Activated B cell treated with CpG ODN at 0.5 μM for 24 hours (primary cell): ENCODE results near the gene AP3S1. TPM values are rescaled to one million over a fixed set of nuclear protein-coding genes. Genes with fewer than 3 reads are reported as not detected.

Experiments used
- ATAC-seq: fragments of 200-7000 bp; cut with Tn5 transposase; one replicate; pipeline ENCODE4 v1.10.0; 2021; ENCODE audit warnings: low read depth, mild to moderate bottlenecking, moderate library complexity
- CTCF ChIA-PET: fragments of 350-600 bp; sonication (Branson Sonifier 250); formaldehyde crosslinking; loops from one replicate; lab custom pipeline; 2021; ENCODE audit warnings: antibody characterized with exemption; lab: Charles Lee
- POLR2A ChIA-PET: fragments of 350-600 bp; sonication (Branson Sonifier 250); formaldehyde crosslinking; loops from one replicate; lab custom pipeline; 2021; ENCODE audit warnings: antibody characterized with exemption; lab: Charles Lee
- DNase-seq: peaks from one replicate; pipeline ENCODE4 v3.0.0; 2022
- H3K27ac Mint-ChIP-seq: one replicate; pipeline ENCODE4 v1.8.0; 2020; ENCODE audit warnings: mixed read lengths
- H3K27me3 Mint-ChIP-seq: one replicate; pipeline ENCODE4 v1.8.0; 2021; ENCODE audit warnings: mixed read lengths
- H3K36me3 Mint-ChIP-seq: one replicate; pipeline ENCODE4 v1.8.0; 2021; ENCODE audit warnings: low read depth, mixed read lengths
- H3K4me1 Mint-ChIP-seq: one replicate; pipeline ENCODE4 v1.8.0; 2021; ENCODE audit warnings: mixed read lengths
- H3K4me3 Mint-ChIP-seq: one replicate; pipeline ENCODE4 v1.8.0; 2020; ENCODE audit warnings: mild to moderate bottlenecking, mixed read lengths
- H3K9me3 Mint-ChIP-seq: one replicate; pipeline ENCODE4 v1.8.0; 2020; ENCODE audit warnings: mixed read lengths
- intact Hi-C: fragments of 100-400 bp; cut with micrococcal nuclease; formaldehyde crosslinking; loops from one replicate; pipeline ENCODE4 v1.15.1; 2024
- total RNA-seq: library from RNA; stranded (reverse); gene quantifications from 2 replicates; pipeline ENCODE4 v1.2.3, GENCODE V29; 2022
- TF ChIP-seq, protein P1 (sequence below): fragments of 200-600 bp; IDR thresholded peaks from one replicate; pipeline ENCODE4 v1.8.0; 2022; ENCODE audit warnings: antibody characterized with exemption, mild to moderate bottlenecking

Gene AP3S1
- total RNA-seq, 1 donor from 2014 or later: 43.2 TPM

- Mint-ChIP-seq H3K4me3 (no peak overlapping the region), H3K4me1 (no peaks in the 10 kb centered on the region), H3K36me3 (no peaks in the 10 kb centered on the region), H3K27ac (no peak overlapping the region), H3K9me3 (no peaks in the 10 kb centered on the region), H3K27me3 (peaks cover 2% of the 10 kb centered on the region)
- CTCF ChIA-PET: no interaction called here
- ATAC-seq (no peak), DNase-seq (no peak)
- intact Hi-C loops: no loop called here
- POLR2A ChIA-PET: no interaction called here
- TF ChIP-seq, protein P1, sequence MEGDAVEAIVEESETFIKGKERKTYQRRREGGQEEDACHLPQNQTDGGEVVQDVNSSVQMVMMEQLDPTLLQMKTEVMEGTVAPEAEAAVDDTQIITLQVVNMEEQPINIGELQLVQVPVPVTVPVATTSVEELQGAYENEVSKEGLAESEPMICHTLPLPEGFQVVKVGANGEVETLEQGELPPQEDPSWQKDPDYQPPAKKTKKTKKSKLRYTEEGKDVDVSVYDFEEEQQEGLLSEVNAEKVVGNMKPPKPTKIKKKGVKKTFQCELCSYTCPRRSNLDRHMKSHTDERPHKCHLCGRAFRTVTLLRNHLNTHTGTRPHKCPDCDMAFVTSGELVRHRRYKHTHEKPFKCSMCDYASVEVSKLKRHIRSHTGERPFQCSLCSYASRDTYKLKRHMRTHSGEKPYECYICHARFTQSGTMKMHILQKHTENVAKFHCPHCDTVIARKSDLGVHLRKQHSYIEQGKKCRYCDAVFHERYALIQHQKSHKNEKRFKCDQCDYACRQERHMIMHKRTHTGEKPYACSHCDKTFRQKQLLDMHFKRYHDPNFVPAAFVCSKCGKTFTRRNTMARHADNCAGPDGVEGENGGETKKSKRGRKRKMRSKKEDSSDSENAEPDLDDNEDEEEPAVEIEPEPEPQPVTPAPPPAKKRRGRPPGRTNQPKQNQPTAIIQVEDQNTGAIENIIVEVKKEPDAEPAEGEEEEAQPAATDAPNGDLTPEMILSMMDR: no peak
These were observed 106.4 kb downstream of the AP3S1 start for GRCh38 chr5:115948091-115948534.

- ChIA-PET POLR2A (no interaction called here), CTCF (no interaction called here)
- no peak for DNase-seq
- no peaks in the 10 kb centered on the region for H3K36me3 Mint-ChIP-seq
- H3K4me3 Mint-ChIP-seq: no peak overlapping the region
- ATAC-seq: no peak
- H3K9me3 Mint-ChIP-seq: no peaks in the 10 kb centered on the region
- H3K4me1 Mint-ChIP-seq: no peaks in the 10 kb centered on the region
- H3K27ac Mint-ChIP-seq: no peak overlapping the region
- intact Hi-C loops: no loop called here
- H3K27me3 Mint-ChIP-seq: peaks cover 5% of the 10 kb centered on the region
- TF ChIP-seq, protein P1: no peak
These were observed 107.4 kb downstream of the AP3S1 start for GRCh38 chr5:115949096-115949495.

- H3K9me3 Mint-ChIP-seq: no peaks in the 10 kb centered on the region
- peaks cover 6% of the 10 kb centered on the region for H3K27me3 Mint-ChIP-seq
- CTCF ChIA-PET: no interaction called here
- H3K27ac Mint-ChIP-seq: no peak overlapping the region
- H3K4me3 Mint-ChIP-seq: no peak overlapping the region
- H3K4me1 Mint-ChIP-seq: no peaks in the 10 kb centered on the region
- ATAC-seq: no peak
- no peaks in the 10 kb centered on the region for H3K36me3 Mint-ChIP-seq
- no peak for DNase-seq
- TF ChIP-seq, protein P1: no peak
- intact Hi-C loops: no loop called here
- POLR2A ChIA-PET: no interaction called here
These were observed 110.9 kb downstream of the AP3S1 start for GRCh38 chr5:115952588-115952987.

- no peak for ATAC-seq
- TF ChIP-seq, protein P1: no peak
- H3K27ac Mint-ChIP-seq: no peak overlapping the region
- H3K4me1 Mint-ChIP-seq: no peaks in the 10 kb centered on the region
- intact Hi-C loops: no loop called here
- CTCF ChIA-PET: no interaction called here
- peaks cover 15% of the 10 kb centered on the region for H3K27me3 Mint-ChIP-seq
- DNase-seq: no peak
- no peak overlapping the region for H3K4me3 Mint-ChIP-seq
- H3K9me3 Mint-ChIP-seq: no peaks in the 10 kb centered on the region
- no peaks in the 10 kb centered on the region for H3K36me3 Mint-ChIP-seq
- POLR2A ChIA-PET: no interaction called here
These were observed 112.4 kb downstream of the AP3S1 start for GRCh38 chr5:115954144-115954543.

DNA sequence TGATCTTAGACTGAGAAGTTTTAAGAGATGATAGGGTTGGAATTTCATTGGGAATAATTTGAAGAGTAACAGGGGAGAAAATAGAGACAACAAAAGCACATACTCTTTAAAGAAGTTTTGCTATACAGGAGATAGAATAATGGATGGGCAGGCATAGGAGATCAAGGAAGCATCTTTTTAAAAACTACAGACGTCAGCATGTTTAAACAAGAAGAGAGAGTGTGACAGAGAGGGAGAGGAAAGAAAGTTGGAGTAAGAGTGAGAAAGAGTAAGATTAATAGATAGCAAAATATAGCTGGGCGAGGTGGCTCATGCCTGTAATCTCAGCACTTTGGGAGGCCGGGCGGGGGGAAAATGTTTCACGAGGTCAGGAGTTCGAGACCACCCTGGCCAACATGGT, 115.2 kb downstream of the AP3S1 start:
- no peak for ATAC-seq
- Mint-ChIP-seq H3K36me3 (no peaks in the 10 kb centered on the region), H3K4me1 (peaks cover 11% of the 10 kb centered on the region), H3K4me3 (no peak overlapping the region), H3K9me3 (no peaks in the 10 kb centered on the region), H3K27me3 (peaks cover 33% of the 10 kb centered on the region), H3K27ac (no peak overlapping the region)
- TF ChIP-seq, protein P1: no peak
- POLR2A ChIA-PET: no interaction called here
- intact Hi-C loops: no loop called here
- DNase-seq: no peak
- CTCF ChIA-PET: no interaction called here
